Measurements from ENCODE around the gene PRPF31.
A peak's percentile ranks its signal among the peaks of the same experiment; 100 is the strongest.

The PRPF31 gene

GRCh38 chr19:54100561-54100960 lies 15.0 kb upstream of the PRPF31 start, which contains the start of gene OSCAR:
Gene OSCAR (minus strand): TSS chr19:54100803. CDS start chr19:54100792, 11 bp downstream.
- in situ Hi-C loops (cut with HindIII; ENCODE audit: low sequenced_read_pairs) = no loop called here
- H3K4me3 ChIP-seq (ENCODE audit: low read depth, low read length) = no peak within 1 kb of the TSS
- DNase-seq (ENCODE audit: low read depth, low spot score) = no peak
- TF ChIP-seq, protein P1, sequence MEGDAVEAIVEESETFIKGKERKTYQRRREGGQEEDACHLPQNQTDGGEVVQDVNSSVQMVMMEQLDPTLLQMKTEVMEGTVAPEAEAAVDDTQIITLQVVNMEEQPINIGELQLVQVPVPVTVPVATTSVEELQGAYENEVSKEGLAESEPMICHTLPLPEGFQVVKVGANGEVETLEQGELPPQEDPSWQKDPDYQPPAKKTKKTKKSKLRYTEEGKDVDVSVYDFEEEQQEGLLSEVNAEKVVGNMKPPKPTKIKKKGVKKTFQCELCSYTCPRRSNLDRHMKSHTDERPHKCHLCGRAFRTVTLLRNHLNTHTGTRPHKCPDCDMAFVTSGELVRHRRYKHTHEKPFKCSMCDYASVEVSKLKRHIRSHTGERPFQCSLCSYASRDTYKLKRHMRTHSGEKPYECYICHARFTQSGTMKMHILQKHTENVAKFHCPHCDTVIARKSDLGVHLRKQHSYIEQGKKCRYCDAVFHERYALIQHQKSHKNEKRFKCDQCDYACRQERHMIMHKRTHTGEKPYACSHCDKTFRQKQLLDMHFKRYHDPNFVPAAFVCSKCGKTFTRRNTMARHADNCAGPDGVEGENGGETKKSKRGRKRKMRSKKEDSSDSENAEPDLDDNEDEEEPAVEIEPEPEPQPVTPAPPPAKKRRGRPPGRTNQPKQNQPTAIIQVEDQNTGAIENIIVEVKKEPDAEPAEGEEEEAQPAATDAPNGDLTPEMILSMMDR (IDR thresholded peaks at IDR 0.05; ENCODE audit: low read depth, low read length) = no peak

DNA sequence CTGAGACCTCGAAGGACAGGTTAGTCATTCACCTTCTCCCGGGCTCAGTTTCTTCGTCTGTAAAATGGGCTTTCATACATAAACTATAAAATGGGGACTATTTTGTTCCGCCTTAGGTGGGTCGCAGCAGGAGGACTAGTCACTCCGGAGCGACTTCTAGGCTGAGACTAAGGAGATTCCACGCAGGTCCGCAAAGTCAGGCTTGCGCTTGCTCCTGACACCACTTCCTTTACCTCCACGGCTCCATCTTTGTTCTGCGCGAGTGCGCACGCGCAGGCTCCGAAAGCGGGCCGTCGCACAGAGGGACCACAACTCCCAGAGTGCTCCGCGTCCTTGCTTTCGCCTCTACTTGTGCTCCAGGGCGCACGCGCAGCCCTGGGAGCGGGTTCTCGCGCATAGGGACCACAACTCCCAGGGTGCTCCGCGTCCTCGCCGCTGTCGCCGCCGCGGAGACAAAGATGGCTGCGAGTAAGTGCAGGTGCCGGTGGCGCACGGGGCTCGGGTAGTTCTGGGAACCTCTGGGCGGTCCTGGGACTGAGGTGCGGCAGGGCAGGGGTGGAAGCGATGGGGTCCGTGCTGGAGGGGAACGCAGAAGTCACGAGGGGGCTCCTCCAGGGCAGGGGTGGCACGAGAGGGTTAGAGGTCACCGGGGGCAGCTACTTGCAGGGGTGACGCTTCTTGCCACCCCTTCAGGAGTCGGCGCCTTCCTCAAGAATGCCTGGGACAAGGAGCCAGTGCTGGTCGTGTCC lies 13.0 kb upstream of the PRPF31 start, which contains the start of gene NDUFA3:
Gene NDUFA3, plus strand, starts transcription at position 435 of the 749 bp plus-strand sequence. Its CDS starts 24 bp downstream, at position 459.
- TF ChIP-seq, protein P1 (IDR thresholded peaks at IDR 0.05; ENCODE audit: low read depth, low read length) = no peak
- DNase-seq (ENCODE audit: low read depth, low spot score) = peak; percentile 98
- H3K4me3 ChIP-seq (ENCODE audit: low read depth, low read length) = peak within 1 kb of the TSS; percentile 98
- in situ Hi-C loops (cut with HindIII; ENCODE audit: low sequenced_read_pairs) = no loop called here

GRCh38 chr19:54104998-54105715 lies 10.4 kb upstream of the PRPF31 start:
- TF ChIP-seq, protein P1 (IDR thresholded peaks at IDR 0.05; ENCODE audit: low read depth, low read length) = no peak
- no peak overlapping the region for H3K4me3 ChIP-seq (ENCODE audit: low read depth, low read length)
- in situ Hi-C loops (cut with HindIII; ENCODE audit: low sequenced_read_pairs) = no loop called here
- no peak for DNase-seq (ENCODE audit: low read depth, low spot score)

DNA sequence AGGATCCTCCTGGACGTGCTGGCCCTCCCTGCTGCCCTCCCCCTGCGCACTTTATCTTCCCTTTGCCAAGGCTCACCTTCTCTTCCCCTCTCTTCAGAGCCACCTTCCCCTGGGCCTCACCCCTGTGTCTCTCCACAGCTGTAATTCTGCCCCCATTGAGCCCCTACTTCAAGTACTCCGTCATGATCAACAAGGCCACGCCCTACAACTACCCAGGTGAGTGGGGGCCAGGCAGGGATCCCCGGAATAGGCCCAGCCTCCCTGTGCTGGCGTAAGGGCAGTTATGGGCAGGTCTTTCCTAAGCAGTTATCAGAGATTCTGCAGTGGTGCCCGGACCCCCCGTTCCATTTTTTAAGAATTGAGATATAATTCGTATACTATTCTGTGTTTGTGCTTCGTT lies 9.8 kb upstream of the PRPF31 start:
- no peak overlapping the region for H3K4me3 ChIP-seq (ENCODE audit: low read depth, low read length)
- in situ Hi-C loops (cut with HindIII; ENCODE audit: low sequenced_read_pairs) = no loop called here
- TF ChIP-seq, protein P1 (IDR thresholded peaks at IDR 0.05; ENCODE audit: low read depth, low read length) = no peak
- DNase-seq (ENCODE audit: low read depth, low spot score) = no peak

DNA sequence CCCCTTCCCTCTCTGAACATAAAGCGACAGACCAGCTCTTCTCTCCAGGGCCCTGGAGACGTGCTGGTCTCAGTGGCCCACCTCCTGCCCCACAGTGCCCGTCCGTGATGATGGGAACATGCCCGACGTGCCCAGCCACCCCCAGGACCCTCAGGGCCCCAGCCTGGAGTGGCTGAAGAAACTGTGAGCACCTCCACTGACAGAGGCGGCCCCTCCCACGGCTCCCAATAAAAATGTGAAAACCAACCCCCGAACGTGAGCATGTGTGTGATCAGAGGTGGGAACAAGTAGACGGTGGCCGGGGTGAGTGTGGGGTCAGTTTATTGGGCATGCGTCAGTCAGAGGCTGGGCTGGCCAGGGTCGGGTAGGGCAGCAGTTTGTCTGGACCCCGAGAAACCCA lies 8.8 kb upstream of the PRPF31 start:
- no peak for DNase-seq (ENCODE audit: low read depth, low spot score)
- TF ChIP-seq, protein P1 (IDR thresholded peaks at IDR 0.05; ENCODE audit: low read depth, low read length) = no peak
- no peak overlapping the region for H3K4me3 ChIP-seq (ENCODE audit: low read depth, low read length)
- in situ Hi-C loops (cut with HindIII; ENCODE audit: low sequenced_read_pairs) = no loop called here

GRCh38 chr19:54107876-54108490 lies 7.6 kb upstream of the PRPF31 start:
- DNase-seq (ENCODE audit: low read depth, low spot score) = no peak
- TF ChIP-seq, protein P1 (IDR thresholded peaks at IDR 0.05; ENCODE audit: low read depth, low read length) = no peak
- H3K4me3 ChIP-seq (ENCODE audit: low read depth, low read length) = no peak overlapping the region
- in situ Hi-C loops (cut with HindIII; ENCODE audit: low sequenced_read_pairs) = no loop called here
